ENCODE measurements around the gene SLC8A2.
A peak's percentile ranks its signal among the peaks of the same experiment; 100 is the strongest.

Gene SLC8A2

GRCh38 chr19:47423203-47423882 lies 48.4 kb downstream of the SLC8A2 start:
- TF ChIP-seq LEF1 (IDR thresholded peaks at IDR 0.05; ENCODE audit: borderline replicate concordance) (no peak), PKNOX1 (IDR thresholded peaks at IDR 0.05) (no peak), BHLHE40 (IDR thresholded peaks at IDR 0.05; ENCODE audit: borderline replicate concordance) (no peak)
- DNase-seq (ENCODE audit: extremely low spot score) = no peak
- CTCF ChIA-PET = no interaction called here
- POLR2A ChIA-PET = no interaction called here

- ChIA-PET POLR2A (no interaction called here), CTCF (no interaction called here)
- TF ChIP-seq PKNOX1 (IDR thresholded peaks at IDR 0.05) (no peak), L3MBTL2 (conservative IDR thresholded peaks at IDR 0.05) (no peak), CTBP1 (IDR thresholded peaks at IDR 0.05; ENCODE audit: borderline replicate concordance) (no peak), NFRKB (IDR thresholded peaks at IDR 0.05) (no peak), FOXK2 (IDR thresholded peaks at IDR 0.05) (no peak), HDGF (IDR thresholded peaks at IDR 0.05; ENCODE audit: borderline replicate concordance) (no peak), LEF1 (IDR thresholded peaks at IDR 0.05; ENCODE audit: borderline replicate concordance) (no peak), SP1 (IDR thresholded peaks at IDR 0.05) (no peak), SUZ12 (IDR thresholded peaks at IDR 0.05) (no peak), ELF4 (IDR thresholded peaks at IDR 0.05) (no peak), FOXA1 (IDR thresholded peaks at IDR 0.05) (no peak), FOXM1 (IDR thresholded peaks at IDR 0.05; ENCODE audit: borderline replicate concordance) (no peak), ZNF384 (IDR thresholded peaks at IDR 0.05) (no peak), TARDBP (IDR thresholded peaks at IDR 0.05) (no peak), BHLHE40 (IDR thresholded peaks at IDR 0.05; ENCODE audit: borderline replicate concordance) (no peak), ARNT (IDR thresholded peaks at IDR 0.05) (no peak)
- no peak for DNase-seq (ENCODE audit: extremely low spot score)
Observed at GRCh38 chr19:47422417-47423163, 49.1 kb downstream of the SLC8A2 start.

- ChIA-PET CTCF (no interaction called here), POLR2A (no interaction called here)
- no peak for DNase-seq (ENCODE audit: extremely low spot score)
- TF ChIP-seq FOXM1 (IDR thresholded peaks at IDR 0.05; ENCODE audit: borderline replicate concordance) (no peak), CTBP1 (IDR thresholded peaks at IDR 0.05; ENCODE audit: borderline replicate concordance) (no peak), ZNF384 (IDR thresholded peaks at IDR 0.05) (no peak), ELF4 (IDR thresholded peaks at IDR 0.05) (no peak), ARNT (IDR thresholded peaks at IDR 0.05) (no peak), NFRKB (IDR thresholded peaks at IDR 0.05) (no peak), PKNOX1 (IDR thresholded peaks at IDR 0.05) (peak; percentile 61), SUZ12 (IDR thresholded peaks at IDR 0.05) (no peak)
Observed at GRCh38 chr19:47421844-47422395, 49.8 kb downstream of the SLC8A2 start.

- no peak for DNase-seq (ENCODE audit: extremely low spot score)
- TF ChIP-seq LEF1 (IDR thresholded peaks at IDR 0.05; ENCODE audit: borderline replicate concordance) = no peak
- no peak for TF ChIP-seq ARNT (IDR thresholded peaks at IDR 0.05)
- no peak for TF ChIP-seq CTBP1 (IDR thresholded peaks at IDR 0.05; ENCODE audit: borderline replicate concordance)
- no peak for TF ChIP-seq PKNOX1 (IDR thresholded peaks at IDR 0.05)
- no peak for TF ChIP-seq ELF4 (IDR thresholded peaks at IDR 0.05)
- no peak for TF ChIP-seq SUZ12 (IDR thresholded peaks at IDR 0.05)
- TF ChIP-seq L3MBTL2 (conservative IDR thresholded peaks at IDR 0.05) = no peak
- TF ChIP-seq ZNF384 (IDR thresholded peaks at IDR 0.05) = no peak
- no peak for TF ChIP-seq SP1 (IDR thresholded peaks at IDR 0.05)
- no peak for TF ChIP-seq FOXM1 (IDR thresholded peaks at IDR 0.05; ENCODE audit: borderline replicate concordance)
- TF ChIP-seq TARDBP (IDR thresholded peaks at IDR 0.05) = no peak
- TF ChIP-seq BHLHE40 (IDR thresholded peaks at IDR 0.05; ENCODE audit: borderline replicate concordance) = no peak
- ChIA-PET CTCF (interaction anchor here (0.6 kb wide), 1 partner anchor 125 kb away, joined by 3 read pairs; no protein-coding TSS in a partner anchor), POLR2A (no interaction called here)
Observed at GRCh38 chr19:47421244-47421786, 50.4 kb downstream of the SLC8A2 start.

- TF ChIP-seq TARDBP (IDR thresholded peaks at IDR 0.05) = no peak
- TF ChIP-seq FOXM1 (IDR thresholded peaks at IDR 0.05; ENCODE audit: borderline replicate concordance) = no peak
- TF ChIP-seq LEF1 (IDR thresholded peaks at IDR 0.05; ENCODE audit: borderline replicate concordance) = no peak
- no peak for TF ChIP-seq SUZ12 (IDR thresholded peaks at IDR 0.05)
- no peak for DNase-seq (ENCODE audit: extremely low spot score)
- CTCF ChIA-PET = no interaction called here
- POLR2A ChIA-PET = no interaction called here
Observed at GRCh38 chr19:47419789-47420188, 51.9 kb downstream of the SLC8A2 start.

All from HEK293T (cell line).